ENCODE data around the gene IL15RA.

- TF ChIP-seq, protein P1, sequence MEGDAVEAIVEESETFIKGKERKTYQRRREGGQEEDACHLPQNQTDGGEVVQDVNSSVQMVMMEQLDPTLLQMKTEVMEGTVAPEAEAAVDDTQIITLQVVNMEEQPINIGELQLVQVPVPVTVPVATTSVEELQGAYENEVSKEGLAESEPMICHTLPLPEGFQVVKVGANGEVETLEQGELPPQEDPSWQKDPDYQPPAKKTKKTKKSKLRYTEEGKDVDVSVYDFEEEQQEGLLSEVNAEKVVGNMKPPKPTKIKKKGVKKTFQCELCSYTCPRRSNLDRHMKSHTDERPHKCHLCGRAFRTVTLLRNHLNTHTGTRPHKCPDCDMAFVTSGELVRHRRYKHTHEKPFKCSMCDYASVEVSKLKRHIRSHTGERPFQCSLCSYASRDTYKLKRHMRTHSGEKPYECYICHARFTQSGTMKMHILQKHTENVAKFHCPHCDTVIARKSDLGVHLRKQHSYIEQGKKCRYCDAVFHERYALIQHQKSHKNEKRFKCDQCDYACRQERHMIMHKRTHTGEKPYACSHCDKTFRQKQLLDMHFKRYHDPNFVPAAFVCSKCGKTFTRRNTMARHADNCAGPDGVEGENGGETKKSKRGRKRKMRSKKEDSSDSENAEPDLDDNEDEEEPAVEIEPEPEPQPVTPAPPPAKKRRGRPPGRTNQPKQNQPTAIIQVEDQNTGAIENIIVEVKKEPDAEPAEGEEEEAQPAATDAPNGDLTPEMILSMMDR (conservative IDR thresholded peaks at IDR 0.05; ENCODE audit: low read depth, low read length) = no peak
- TF ChIP-seq EZH2phosphoT487 (IDR thresholded peaks at IDR 0.05; ENCODE audit: borderline replicate concordance, low read length) = no peak
These were observed 5.5 kb downstream of the IL15RA start for GRCh38 chr10:5971886-5972285.

Data from PC-3 (cell line).